HG03280 (cell line): Measurements from ENCODE around the gene SLC4A2.
"Not testable (repeated sequence)": the region's sequence is repeated elsewhere in the genome, so short reads cannot be mapped to it uniquely, and the experiment has no call there.

Experiments
- ATAC-seq: cut with Tn5 transposase; IDR thresholded peaks from one replicate; pipeline ENCODE4 v1.9.1; 2021; ENCODE audit warnings: mild to moderate bottlenecking, moderate library complexity; ENCODE audit not compliant: unreplicated experiment

SLC4A2 gene, protein sequence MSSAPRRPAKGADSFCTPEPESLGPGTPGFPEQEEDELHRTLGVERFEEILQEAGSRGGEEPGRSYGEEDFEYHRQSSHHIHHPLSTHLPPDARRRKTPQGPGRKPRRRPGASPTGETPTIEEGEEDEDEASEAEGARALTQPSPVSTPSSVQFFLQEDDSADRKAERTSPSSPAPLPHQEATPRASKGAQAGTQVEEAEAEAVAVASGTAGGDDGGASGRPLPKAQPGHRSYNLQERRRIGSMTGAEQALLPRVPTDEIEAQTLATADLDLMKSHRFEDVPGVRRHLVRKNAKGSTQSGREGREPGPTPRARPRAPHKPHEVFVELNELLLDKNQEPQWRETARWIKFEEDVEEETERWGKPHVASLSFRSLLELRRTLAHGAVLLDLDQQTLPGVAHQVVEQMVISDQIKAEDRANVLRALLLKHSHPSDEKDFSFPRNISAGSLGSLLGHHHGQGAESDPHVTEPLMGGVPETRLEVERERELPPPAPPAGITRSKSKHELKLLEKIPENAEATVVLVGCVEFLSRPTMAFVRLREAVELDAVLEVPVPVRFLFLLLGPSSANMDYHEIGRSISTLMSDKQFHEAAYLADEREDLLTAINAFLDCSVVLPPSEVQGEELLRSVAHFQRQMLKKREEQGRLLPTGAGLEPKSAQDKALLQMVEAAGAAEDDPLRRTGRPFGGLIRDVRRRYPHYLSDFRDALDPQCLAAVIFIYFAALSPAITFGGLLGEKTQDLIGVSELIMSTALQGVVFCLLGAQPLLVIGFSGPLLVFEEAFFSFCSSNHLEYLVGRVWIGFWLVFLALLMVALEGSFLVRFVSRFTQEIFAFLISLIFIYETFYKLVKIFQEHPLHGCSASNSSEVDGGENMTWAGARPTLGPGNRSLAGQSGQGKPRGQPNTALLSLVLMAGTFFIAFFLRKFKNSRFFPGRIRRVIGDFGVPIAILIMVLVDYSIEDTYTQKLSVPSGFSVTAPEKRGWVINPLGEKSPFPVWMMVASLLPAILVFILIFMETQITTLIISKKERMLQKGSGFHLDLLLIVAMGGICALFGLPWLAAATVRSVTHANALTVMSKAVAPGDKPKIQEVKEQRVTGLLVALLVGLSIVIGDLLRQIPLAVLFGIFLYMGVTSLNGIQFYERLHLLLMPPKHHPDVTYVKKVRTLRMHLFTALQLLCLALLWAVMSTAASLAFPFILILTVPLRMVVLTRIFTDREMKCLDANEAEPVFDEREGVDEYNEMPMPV

DNA sequence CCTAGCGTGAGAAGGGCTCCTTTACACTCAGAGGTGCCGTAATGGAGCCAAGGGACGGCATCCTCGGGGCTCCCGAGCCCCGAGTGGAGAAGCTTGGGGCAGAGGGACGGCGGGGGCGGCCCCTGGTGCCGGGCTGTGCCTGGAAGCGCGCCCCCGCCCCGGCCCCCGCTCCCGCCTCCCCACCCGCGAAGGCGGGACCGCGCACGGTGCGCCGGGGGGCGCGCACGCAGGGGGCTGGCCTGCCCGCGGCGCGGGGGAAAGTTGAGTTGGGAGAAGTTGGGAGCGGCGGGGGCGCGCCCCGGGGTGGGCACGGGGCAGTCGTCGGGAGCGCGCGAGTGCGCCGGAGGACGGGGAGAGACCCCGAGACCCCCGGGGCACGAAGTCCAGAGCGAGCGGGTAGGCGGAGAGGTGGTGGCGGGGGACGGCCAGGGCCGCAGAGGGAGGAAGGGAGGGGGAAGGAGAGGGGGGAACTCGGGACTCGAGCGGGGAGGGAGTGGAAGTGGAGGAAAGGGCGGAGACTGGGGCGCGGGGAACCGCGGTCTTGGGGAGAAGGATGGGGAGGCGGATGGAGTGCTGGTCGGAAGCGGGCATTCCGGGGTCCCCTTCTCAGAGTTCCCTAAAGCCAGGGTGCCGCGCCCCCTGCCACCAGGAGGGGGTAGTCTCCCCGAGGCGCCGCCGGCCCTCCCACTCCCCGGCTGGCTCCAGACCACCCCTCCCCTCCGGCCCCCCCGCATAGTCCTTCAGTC, at the start of gene SLC4A2:
TSS of gene SLC4A2 (plus strand) at position 223 of the 746 bp plus-strand sequence. CDS start 2,399 bp downstream, outside the sequence.
- ATAC-seq = peak; percentile 32

DNA sequence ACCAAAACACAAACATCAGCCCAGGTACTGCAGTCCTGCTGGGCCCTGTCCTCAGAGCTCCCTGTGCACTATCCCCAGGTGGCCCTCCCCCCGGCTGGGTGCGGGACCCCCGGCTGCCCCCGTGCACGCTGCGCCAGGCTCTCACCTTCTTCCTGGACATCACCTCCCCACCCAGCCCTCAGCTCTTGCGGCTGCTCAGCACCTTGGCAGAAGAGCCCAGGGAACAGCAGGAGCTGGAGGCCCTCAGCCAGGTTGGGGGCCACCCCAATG, 49.4 kb upstream of the SLC4A2 start:
- no peak for ATAC-seq

GRCh38 chr7:151010307-151011096, 48.9 kb upstream of the SLC4A2 start:
- no peak for ATAC-seq

- no peak for ATAC-seq
Observed at GRCh38 chr7:151011097-151011409, 48.3 kb upstream of the SLC4A2 start.

- not testable (repeated sequence) for ATAC-seq
Observed at GRCh38 chr7:151011616-151012015, 47.8 kb upstream of the SLC4A2 start.

DNA sequence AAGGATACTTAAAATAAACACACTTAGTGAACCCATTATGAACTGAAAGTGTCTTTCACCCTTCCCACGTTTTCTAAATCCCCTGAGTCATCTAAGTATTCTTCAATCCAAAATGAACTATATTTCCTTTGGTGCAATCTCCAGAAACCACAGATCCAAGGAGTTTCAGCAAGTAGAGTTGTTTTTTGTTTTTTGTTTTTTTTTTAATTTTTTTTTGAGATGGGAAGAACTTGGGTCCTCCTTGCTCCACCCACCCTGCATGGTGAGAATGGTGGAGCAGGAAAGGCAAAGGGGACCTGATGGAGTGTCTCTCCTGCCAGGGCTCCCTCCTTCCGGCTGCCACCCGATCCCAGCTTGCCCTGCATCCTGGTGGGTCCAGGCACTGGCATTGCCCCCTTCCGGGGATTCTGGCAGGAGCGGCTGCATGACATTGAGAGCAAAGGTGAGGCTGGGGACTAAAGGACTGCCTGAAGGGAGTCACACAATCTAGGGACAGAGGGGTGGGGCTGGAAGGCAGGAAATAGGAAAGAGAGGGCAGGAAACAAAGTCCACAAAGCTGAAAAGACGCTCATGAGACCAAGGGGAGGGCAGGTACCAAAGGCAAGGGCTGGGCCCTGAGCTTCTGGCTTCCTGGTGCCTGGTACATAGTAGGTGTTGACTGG, 47.2 kb upstream of the SLC4A2 start:
- ATAC-seq = no peak

GRCh38 chr7:151012911-151013347, 46.5 kb upstream of the SLC4A2 start:
- no peak for ATAC-seq

- ATAC-seq = no peak
Observed at GRCh38 chr7:151013356-151013732, 46.0 kb upstream of the SLC4A2 start.

DNA sequence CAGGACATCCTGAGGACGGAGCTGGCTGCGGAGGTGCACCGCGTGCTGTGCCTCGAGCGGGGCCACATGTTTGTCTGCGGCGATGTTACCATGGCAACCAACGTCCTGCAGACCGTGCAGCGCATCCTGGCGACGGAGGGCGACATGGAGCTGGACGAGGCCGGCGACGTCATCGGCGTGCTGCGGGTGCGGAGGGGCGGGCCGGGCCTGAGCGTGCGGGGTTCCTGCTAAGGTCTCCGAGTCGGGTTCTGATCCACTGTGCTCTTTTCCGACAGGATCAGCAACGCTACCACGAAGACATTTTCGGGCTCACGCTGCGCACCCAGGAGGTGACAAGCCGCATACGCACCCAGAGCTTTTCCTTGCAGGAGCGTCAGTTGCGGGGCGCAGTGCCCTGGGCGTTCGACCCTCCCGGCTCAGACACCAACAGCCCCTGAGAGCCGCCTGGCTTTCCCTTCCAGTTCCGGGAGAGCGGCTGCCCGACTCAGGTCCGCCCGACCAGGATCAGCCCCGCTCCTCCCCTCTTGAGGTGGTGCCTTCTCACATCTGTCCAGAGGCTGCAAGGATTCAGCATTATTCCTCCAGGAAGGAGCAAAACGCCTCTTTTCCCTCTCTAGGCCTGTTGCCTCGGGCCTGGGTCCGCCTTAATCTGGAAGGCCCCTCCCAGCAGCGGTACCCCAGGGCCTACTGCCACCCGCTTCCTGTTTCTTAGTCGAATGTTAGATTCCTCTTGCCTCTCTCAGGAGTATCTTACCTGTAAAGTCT, 45.5 kb upstream of the SLC4A2 start:
- peak; percentile 43 for ATAC-seq

GRCh38 chr7:151014950-151015349, 44.4 kb upstream of the SLC4A2 start:
- ATAC-seq = no peak

DNA sequence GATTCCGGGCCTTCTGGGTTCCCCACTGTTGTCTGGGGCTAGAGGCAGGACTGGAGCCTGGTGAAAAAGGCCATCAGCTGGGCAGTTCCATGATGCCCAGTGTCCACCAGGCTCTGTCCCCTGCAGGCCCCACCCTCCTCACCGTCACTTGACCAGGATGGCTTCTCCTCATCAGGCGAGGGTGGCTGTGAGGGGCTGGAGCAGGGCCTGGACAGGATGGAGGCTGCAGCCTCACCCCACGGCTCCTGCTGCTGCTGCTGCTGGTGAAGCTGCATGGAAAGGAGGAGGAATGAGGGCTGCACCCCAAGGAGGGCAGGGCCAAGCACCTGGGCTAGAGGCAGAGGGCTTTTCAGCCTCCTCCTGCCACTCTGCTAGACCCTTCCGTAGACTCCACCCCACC, 43.4 kb upstream of the SLC4A2 start:
- ATAC-seq = no peak

DNA sequence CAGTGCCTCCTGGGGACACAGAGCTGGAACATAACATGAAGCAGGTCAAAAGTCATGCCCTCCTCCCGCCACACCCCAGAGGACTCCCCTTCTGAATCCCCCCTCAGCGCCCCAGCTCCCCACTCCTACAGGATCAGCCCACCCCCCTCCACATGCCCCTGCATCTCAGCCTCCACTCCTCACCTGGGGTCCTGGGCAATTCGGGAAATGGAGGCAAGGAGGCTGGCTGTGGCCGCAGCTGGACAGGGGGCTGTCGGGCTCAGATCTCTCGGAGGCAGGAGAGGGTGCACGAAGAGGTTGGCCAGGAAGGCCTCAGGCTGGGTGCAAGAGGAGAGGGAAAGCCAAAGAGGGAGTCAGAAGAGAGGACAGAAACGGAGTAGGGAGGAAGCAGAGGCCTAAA, 42.9 kb upstream of the SLC4A2 start:
- no peak for ATAC-seq

GRCh38 chr7:151016942-151017341, 42.4 kb upstream of the SLC4A2 start:
- ATAC-seq = no peak

- no peak for ATAC-seq
Observed at GRCh38 chr7:151017370-151017952, 41.9 kb upstream of the SLC4A2 start.

DNA sequence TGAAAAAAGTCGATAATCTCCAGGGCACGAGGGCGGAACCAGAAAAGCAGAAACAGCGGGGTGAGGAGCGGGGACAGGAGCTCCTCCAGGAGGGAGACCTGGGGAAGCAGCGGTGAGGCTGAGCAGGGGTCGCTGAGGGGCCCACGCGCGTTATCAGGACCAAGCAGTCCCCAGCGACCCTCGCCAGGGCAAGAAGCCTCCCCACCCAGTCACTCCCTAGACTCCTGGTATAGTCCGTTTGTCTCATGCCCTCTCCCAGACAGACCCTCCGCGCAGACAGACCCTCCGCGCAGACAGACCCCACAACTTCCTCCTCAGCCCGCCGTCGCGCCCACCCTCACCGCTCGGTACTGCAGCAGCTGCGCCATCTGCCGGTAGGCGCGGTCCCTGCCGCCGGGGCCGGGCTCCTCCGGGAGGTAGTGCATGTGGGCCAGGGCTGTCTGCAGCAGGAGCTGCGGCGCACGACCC, 41.4 kb upstream of the SLC4A2 start:
- ATAC-seq = peak; percentile 47

DNA sequence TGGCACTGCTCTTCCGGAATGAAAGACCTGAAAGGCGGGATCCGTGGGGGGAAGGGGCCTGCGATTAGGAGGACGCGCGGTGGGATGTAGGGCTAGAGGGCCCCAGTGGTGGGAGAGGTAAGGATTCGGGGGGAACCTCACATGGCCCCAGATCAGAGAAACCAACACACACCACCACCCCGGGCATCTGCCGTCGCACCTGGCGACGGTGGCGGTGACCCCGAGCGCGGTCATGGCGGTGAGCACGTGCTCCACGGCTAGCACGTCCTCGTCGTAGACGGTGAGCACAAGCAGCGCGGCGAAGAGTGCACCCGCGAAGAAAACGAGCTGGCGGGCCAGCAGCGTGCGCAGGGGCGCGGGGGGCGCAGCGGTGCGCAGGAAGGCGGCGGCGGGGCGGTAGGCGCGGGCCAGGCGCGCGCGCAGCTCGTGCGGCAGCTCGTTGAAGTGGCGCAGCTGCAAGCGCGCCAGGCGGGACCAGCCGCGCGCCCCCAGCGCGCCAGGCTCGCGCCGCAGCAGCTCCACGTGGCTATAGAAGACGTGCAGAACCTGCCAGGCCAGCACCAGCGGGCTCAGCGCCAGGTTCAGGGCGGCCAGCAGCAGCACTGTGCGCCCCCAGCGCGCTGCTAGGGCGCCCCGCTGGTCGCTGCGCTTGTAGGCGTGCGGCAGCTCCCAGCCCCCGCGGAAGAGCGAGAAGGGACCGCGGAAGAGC, 40.8 kb upstream of the SLC4A2 start:
- ATAC-seq = no peak

DNA sequence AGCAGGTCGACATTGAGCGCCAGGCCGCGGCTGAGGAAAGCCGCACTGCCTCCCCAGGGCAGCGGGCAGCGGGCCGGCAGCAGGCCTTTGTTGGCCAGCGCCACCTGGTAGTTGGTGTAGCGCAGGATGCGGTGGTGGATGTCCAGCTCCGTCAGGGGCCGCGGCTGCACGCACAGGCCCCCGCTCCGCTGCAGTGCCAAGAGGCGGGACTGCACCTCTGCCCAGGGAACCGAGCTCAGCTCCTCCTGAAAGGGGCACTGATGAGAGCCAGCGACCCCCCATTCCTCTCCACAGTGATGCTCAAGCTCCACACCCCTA, 40.3 kb upstream of the SLC4A2 start:
- ATAC-seq = no peak

DNA sequence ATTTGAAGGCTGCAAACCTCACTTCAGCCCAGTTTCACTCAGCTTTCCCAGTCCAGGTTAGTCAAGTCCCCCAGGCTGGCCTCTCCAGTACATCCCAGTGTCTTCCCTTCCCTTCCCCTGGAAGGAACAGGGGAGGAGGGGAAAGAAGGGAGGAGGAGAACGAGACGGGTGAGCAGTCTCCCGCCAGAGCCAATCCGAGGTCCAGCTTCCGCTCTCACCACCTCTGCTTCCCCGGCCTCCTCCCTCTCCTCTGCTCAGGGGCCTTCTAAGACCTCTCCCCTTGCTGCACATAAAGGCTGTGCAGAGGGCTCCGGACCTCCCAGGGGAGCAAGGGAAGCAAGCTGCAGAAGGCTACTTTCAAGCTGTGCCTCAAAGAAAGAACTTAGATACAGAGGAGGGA, 39.2 kb upstream of the SLC4A2 start:
- ATAC-seq = no peak
